IPS-20b (cell line): Measurements from ENCODE around the gene CATSPERZ.

ENCODE experiments used
- H3K27ac ChIP-seq: one replicate; pipeline ENCODE4 v1.5.1; 2013; ENCODE audit warnings: low read length
- H3K27me3 ChIP-seq: 2 replicates; pipeline ENCODE4 v1.6.1; 2013; ENCODE audit warnings: mild to moderate bottlenecking, low read length, inconsistent platforms; ENCODE audit not compliant: insufficient read depth
- H3K36me3 ChIP-seq: 2 replicates; pipeline ENCODE4 v1.6.1; 2013; ENCODE audit warnings: low read depth, mild to moderate bottlenecking, inconsistent platforms, low read length, moderate library complexity; ENCODE audit not compliant: insufficient read depth
- H3K4me1 ChIP-seq: 2 replicates; pipeline ENCODE4 v1.6.1; 2013; ENCODE audit warnings: mild to moderate bottlenecking, control low read depth, inconsistent platforms, low read length, moderate library complexity; ENCODE audit not compliant: insufficient read depth
- H3K4me3 ChIP-seq: 2 replicates; pipeline ENCODE4 v1.5.1; 2013; ENCODE audit warnings: mild to moderate bottlenecking, low read length, inconsistent platforms
- H3K9ac ChIP-seq: 2 replicates; pipeline ENCODE4 v1.6.1; 2013; ENCODE audit warnings: low read depth, mild to moderate bottlenecking, inconsistent platforms, low read length, moderate library complexity
- H3K9me3 ChIP-seq: 2 replicates; pipeline ENCODE4 v1.6.1; 2013; ENCODE audit warnings: mild to moderate bottlenecking, low read depth, low read length, inconsistent platforms; ENCODE audit not compliant: insufficient read depth

Gene CATSPERZ

DNA sequence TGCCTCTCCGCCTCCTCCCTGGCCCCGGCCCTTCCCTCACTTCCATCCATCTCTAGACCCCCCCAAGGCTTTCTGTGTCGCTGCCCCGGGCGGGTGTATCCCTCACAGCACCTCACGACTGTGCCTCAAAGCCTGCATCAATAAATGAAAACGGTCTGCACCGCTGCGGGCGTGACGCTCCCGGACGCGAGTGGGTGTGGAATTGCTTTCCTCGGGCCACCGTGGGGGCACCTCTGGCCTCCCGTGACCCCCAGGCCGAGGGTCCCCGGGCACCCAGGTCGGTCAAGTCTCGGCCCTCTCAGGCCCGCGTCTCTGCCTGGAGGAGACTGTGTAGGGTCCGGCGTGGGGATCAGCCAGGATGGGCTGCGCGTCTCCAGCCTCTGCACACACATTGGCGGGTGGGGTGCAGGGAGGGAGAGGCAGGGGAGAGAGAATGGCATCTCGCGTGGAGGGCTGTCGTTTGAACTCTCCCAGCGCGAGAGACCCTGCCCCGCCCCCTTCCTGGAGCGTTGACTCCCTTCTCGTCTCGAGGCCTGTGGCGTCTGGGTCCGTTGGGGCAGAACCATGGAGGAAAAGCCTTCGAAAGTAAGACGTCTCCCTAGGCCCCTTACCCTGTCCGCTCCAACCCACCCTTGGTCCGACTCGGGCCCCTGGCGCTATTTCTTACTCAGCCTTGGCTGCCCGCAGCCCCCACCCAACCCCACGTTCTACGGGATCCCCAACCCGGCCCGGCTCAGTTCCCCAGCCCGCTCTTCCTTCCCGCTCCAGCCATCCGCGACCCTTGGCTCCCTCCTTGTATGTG, at the start of gene CATSPERZ:
TSS of gene CATSPERZ (plus strand) at position 512 of the 802 bp plus-strand sequence. CDS start at position 565, 53 bp downstream.
- peaks cover 5% of the 10 kb centered on the region; the same call in 1 of the 2 replicates for H3K4me1 ChIP-seq
- no peak within 1 kb of the TSS for H3K9ac ChIP-seq
- no peak within 1 kb of the TSS for H3K27ac ChIP-seq
- H3K4me3 ChIP-seq, result peak within 1 kb of the TSS; percentile 43; the same call in 1 of the 2 replicates
- no peaks in the 10 kb centered on the region for H3K36me3 ChIP-seq
- H3K9me3 ChIP-seq, result no peaks in the 10 kb centered on the region
- peaks cover 76% of the 10 kb centered on the region for H3K27me3 ChIP-seq

- Histone ChIP-seq H3K36me3 (peaks cover 11% of the 10 kb centered on the region), H3K9me3 (no peaks in the 10 kb centered on the region), H3K4me3 (peak overlapping the region; percentile 62), H3K4me1 (peaks cover 28% of the 10 kb centered on the region), H3K27ac (peak overlapping the region; percentile 87), H3K9ac (peak overlapping the region; percentile 80; the same call in 1 of the 2 replicates), H3K27me3 (no peaks in the 10 kb centered on the region)
These were observed 49.6 kb upstream of the CATSPERZ start for GRCh38 chr11:64250415-64251015.

DNA sequence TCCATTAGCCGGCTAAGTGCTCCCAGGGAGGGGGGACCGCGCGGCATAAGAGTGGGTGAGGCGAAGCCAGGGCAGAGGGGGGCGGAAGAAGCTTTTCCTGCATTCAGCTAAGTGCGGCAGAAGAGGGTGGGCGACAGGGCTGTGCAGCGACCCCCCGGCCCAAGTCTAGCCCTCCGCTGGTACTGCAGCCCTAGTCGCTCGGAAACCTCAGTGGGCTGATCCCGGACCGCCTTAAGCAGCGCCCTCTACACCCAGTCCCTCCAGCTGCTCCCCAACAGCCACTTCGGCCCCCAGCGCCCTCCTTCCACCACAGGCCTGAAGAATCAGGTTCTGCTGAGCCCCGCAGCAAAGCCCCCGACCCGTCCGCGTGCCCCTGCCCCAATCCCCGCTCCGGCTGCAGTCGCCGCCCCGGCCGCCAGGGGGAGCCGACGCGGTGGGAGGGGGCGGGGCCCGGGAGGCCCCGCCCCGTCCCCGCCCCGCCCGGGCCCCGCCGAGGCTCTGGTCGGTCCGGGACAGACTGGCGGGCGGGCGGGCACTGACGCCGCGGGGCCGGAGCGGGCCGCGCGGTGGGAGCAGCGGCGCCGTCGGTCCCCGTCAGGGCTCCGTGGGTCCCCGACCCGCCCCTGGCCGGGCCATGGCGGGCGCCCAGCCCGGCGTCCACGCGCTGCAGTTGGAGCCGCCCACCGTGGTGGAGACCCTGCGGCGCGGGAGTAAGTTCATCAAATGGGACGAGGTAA, 49.0 kb upstream of the CATSPERZ start, which contains the start of gene PLCB3:
TSS of gene PLCB3 (plus strand) at position 515 of the 737 bp plus-strand sequence. CDS start at position 635, 120 bp downstream.
- Histone ChIP-seq H3K4me1 (peaks cover 28% of the 10 kb centered on the region), H3K27me3 (no peaks in the 10 kb centered on the region), H3K27ac (peak within 1 kb of the TSS; percentile 87), H3K9ac (peak within 1 kb of the TSS; percentile 90; the same call in 1 of the 2 replicates), H3K4me3 (peak within 1 kb of the TSS; percentile 94), H3K36me3 (peaks cover 18% of the 10 kb centered on the region), H3K9me3 (no peaks in the 10 kb centered on the region)

- H3K9ac ChIP-seq, result peak overlapping the region; percentile 90; the same call in 1 of the 2 replicates
- H3K4me3 ChIP-seq, result peak overlapping the region; percentile 94
- peaks cover 28% of the 10 kb centered on the region for H3K4me1 ChIP-seq
- no peaks in the 10 kb centered on the region for H3K9me3 ChIP-seq
- peak overlapping the region; percentile 32 for H3K27ac ChIP-seq
- peaks cover 23% of the 10 kb centered on the region for H3K36me3 ChIP-seq
- no peaks in the 10 kb centered on the region for H3K27me3 ChIP-seq
These were observed 48.5 kb upstream of the CATSPERZ start for GRCh38 chr11:64251753-64252002.

GRCh38 chr11:64252003-64252872, 47.9 kb upstream of the CATSPERZ start:
- Histone ChIP-seq H3K4me3 (peak overlapping the region; percentile 94), H3K9ac (peak overlapping the region; percentile 90; the same call in 1 of the 2 replicates), H3K4me1 (peaks cover 28% of the 10 kb centered on the region), H3K27ac (peak overlapping the region; percentile 32), H3K36me3 (peaks cover 24% of the 10 kb centered on the region), H3K9me3 (no peaks in the 10 kb centered on the region), H3K27me3 (no peaks in the 10 kb centered on the region)

- Histone ChIP-seq H3K4me3 (peak overlapping the region; percentile 94; the same call in 1 of the 2 replicates), H3K36me3 (peaks cover 24% of the 10 kb centered on the region), H3K9me3 (no peaks in the 10 kb centered on the region), H3K27ac (no peak overlapping the region), H3K27me3 (no peaks in the 10 kb centered on the region), H3K4me1 (peaks cover 24% of the 10 kb centered on the region), H3K9ac (peak overlapping the region; percentile 90; the same call in 1 of the 2 replicates)
These were observed 47.1 kb upstream of the CATSPERZ start for GRCh38 chr11:64253043-64253442.

- Histone ChIP-seq H3K9ac (peak overlapping the region; percentile 90; the same call in 1 of the 2 replicates), H3K36me3 (peaks cover 29% of the 10 kb centered on the region), H3K4me1 (peaks cover 20% of the 10 kb centered on the region), H3K4me3 (peak overlapping the region; percentile 94; the same call in 1 of the 2 replicates), H3K27me3 (no peaks in the 10 kb centered on the region), H3K9me3 (no peaks in the 10 kb centered on the region), H3K27ac (no peak overlapping the region)
These were observed 46.7 kb upstream of the CATSPERZ start for GRCh38 chr11:64253481-64253880.

DNA sequence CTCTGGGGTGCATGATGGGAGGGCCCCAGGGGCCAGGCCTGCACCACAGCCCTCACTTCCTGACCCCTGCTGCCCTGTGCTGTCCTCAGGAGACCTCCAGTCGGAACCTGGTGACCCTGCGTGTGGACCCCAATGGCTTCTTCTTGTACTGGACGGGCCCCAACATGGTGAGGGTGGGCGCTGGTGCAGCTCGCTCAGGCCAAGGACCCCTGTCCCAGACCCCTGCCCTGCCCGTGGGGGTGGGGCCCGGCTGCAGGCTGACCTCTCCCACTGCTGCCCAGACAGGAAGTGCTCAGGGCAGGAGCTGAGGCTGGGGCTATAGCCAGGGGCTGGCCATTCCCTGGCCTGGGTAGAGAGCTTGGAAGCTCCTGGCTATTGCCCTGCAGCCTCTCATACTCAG, 45.8 kb upstream of the CATSPERZ start:
- H3K27ac ChIP-seq, result no peak overlapping the region
- H3K9me3 ChIP-seq, result no peaks in the 10 kb centered on the region
- H3K4me1 ChIP-seq, result peaks cover 13% of the 10 kb centered on the region; the same call in 1 of the 2 replicates
- H3K9ac ChIP-seq, result no peak overlapping the region
- H3K27me3 ChIP-seq, result no peaks in the 10 kb centered on the region
- H3K36me3 ChIP-seq, result peaks cover 37% of the 10 kb centered on the region
- no peak overlapping the region for H3K4me3 ChIP-seq

- Histone ChIP-seq H3K27ac (no peak overlapping the region), H3K9ac (no peak overlapping the region), H3K27me3 (no peaks in the 10 kb centered on the region), H3K4me1 (peaks cover 3% of the 10 kb centered on the region; the same call in 1 of the 2 replicates), H3K4me3 (no peak overlapping the region), H3K36me3 (peaks cover 48% of the 10 kb centered on the region), H3K9me3 (no peaks in the 10 kb centered on the region)
These were observed 44.7 kb upstream of the CATSPERZ start for GRCh38 chr11:64255135-64256128.

- peaks cover 57% of the 10 kb centered on the region for H3K36me3 ChIP-seq
- H3K27me3 ChIP-seq, result no peaks in the 10 kb centered on the region
- H3K9me3 ChIP-seq, result no peaks in the 10 kb centered on the region
- H3K27ac ChIP-seq, result no peak overlapping the region
- no peak overlapping the region for H3K9ac ChIP-seq
- no peak overlapping the region for H3K4me3 ChIP-seq
- H3K4me1 ChIP-seq, result no peaks in the 10 kb centered on the region
These were observed 43.9 kb upstream of the CATSPERZ start for GRCh38 chr11:64256300-64256699.
